ENCODE data around the gene TICAM1. TPM values are rescaled to one million over a fixed set of nuclear protein-coding genes. Genes with fewer than 3 reads are reported as not detected.

The TICAM1 gene
- total and polyA plus RNA-seq, 2 experiments from 2014 or later, result 0.32 to 0.38 TPM

- Histone ChIP-seq H3F3A (replicated peaks; ENCODE audit: low read depth) (0 out of 2 replicates have a peak, but pooled peaks cover under 1% of the 10 kb centered on the region), H3K4me3 (no peak overlapping the region), H3K4me1 (ENCODE audit: insufficient read depth) (no peaks in the 10 kb centered on the region), H3K79me2 (replicated peaks; ENCODE audit: insufficient read depth) (no peaks in the 10 kb centered on the region), H4K20me1 (replicated peaks; ENCODE audit: insufficient read depth) (no peaks in the 10 kb centered on the region), H3K27ac (ENCODE audit: low read depth) (no peak overlapping the region), H3K27me3 (ENCODE audit: insufficient read depth) (no peaks in the 10 kb centered on the region), H3K4me2 (no peak overlapping the region), H3K9me2 (ENCODE audit: insufficient read depth) (no peaks in the 10 kb centered on the region), H3K36me3 (ENCODE audit: insufficient read depth) (no peaks in the 10 kb centered on the region), H2AFZ (peak overlapping the region; percentile 96; the same call in 1 of the 2 replicates)
- H3K27me3 Mint-ChIP-seq (ENCODE audit: insufficient read depth, low read depth, poor library complexity), result peaks cover 5% of the 10 kb centered on the region
- H3K27ac Mint-ChIP-seq, result no peak overlapping the region
- peak; percentile 95 for ATAC-seq
- no peaks in the 10 kb centered on the region for H3K4me1 Mint-ChIP-seq
- H3K36me3 Mint-ChIP-seq (ENCODE audit: low read depth), result peaks cover 3% of the 10 kb centered on the region
- peaks cover 2% of the 10 kb centered on the region; the same call in 1 of the 3 replicates for H3K9me3 Mint-ChIP-seq
- no peak overlapping the region for H3K4me3 Mint-ChIP-seq
- TF ChIP-seq CTCF (conservative IDR thresholded peaks at IDR 0.05; ENCODE audit: low read depth in 2 of 2) (peak; percentile 88 to 100), ETS1 (IDR thresholded peaks at IDR 0.05) (no peak)
- peak; percentile 95 for DNase-seq (ENCODE audit: low spot score)
Measured at GRCh38 chr19:4803736-4804695, 27.5 kb downstream of the TICAM1 start.

GRCh38 chr19:4802711-4803110, 28.8 kb downstream of the TICAM1 start:
- Histone ChIP-seq H3K27me3 (ENCODE audit: insufficient read depth) (no peaks in the 10 kb centered on the region), H3K4me3 (no peak overlapping the region), H3K27ac (ENCODE audit: low read depth) (no peak overlapping the region), H3K9me2 (ENCODE audit: insufficient read depth) (no peaks in the 10 kb centered on the region), H2AFZ (no peak overlapping the region), H3K36me3 (ENCODE audit: insufficient read depth) (no peaks in the 10 kb centered on the region), H3K4me2 (no peak overlapping the region), H4K20me1 (replicated peaks; ENCODE audit: insufficient read depth) (no peaks in the 10 kb centered on the region), H3F3A (replicated peaks; ENCODE audit: low read depth) (no peaks in the 10 kb centered on the region), H3K4me1 (ENCODE audit: insufficient read depth) (no peaks in the 10 kb centered on the region), H3K79me2 (replicated peaks; ENCODE audit: insufficient read depth) (no peaks in the 10 kb centered on the region)
- H3K36me3 Mint-ChIP-seq (ENCODE audit: low read depth), result peaks cover 14% of the 10 kb centered on the region
- H3K27ac Mint-ChIP-seq, result no peak overlapping the region
- ATAC-seq (no peak), DNase-seq (ENCODE audit: low spot score) (no peak)
- no peaks in the 10 kb centered on the region for H3K4me1 Mint-ChIP-seq
- no peak overlapping the region for H3K4me3 Mint-ChIP-seq
- peaks cover 10% of the 10 kb centered on the region for H3K27me3 Mint-ChIP-seq (ENCODE audit: insufficient read depth, low read depth, poor library complexity)
- H3K9me3 Mint-ChIP-seq, result peaks cover 7% of the 10 kb centered on the region; the same call in 1 of the 3 replicates
- TF ChIP-seq ZNF114 (CRISPR knock-in tag; IDR thresholded peaks at IDR 0.05), result no peak
- no peak for TF ChIP-seq ZNF462 (CRISPR knock-in tag; IDR thresholded peaks at IDR 0.05)
- no peak for TF ChIP-seq ZNF331 (CRISPR knock-in tag; IDR thresholded peaks at IDR 0.05; ENCODE audit: low read depth)
- TF ChIP-seq REST (IDR thresholded peaks at IDR 0.05; ENCODE audit: unreplicated experiment), result no peak

Measured in GM23338 (cell line).